ENCODE data around the gene HIGD1B.
"Not testable (repeated sequence)": the region's sequence is repeated elsewhere in the genome, so short reads cannot be mapped to it uniquely, and the experiment has no call there.

The HIGD1B gene

DNA sequence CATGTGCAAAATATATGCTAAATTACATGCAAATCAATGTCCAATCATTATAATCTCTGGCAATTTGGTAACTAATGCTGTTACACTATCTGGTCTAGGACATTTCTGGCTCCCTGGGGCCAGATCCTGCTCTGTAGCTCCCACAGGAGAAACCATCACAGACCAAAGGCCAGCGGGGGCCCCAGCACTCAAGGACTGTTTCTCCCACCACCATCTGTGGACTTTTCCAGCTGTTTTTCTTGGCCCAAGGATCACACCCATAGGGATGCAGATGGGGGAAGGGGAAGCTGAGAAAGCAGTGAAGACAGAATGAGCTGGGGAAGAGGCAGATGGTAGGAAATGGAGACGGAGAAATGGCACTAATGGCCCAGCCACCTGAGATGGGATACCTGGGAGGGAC, at the start of gene HIGD1B:
HIGD1B (plus strand) TSS at position 298 of the 400 bp plus-strand sequence. CDS start 270 bp downstream, outside the sequence.
- no peaks in the 10 kb centered on the region for H3K27me3 ChIP-seq
- no peak within 1 kb of the TSS for H3K4me3 ChIP-seq
- no peak within 1 kb of the TSS for H3K9ac ChIP-seq
- no peaks in the 10 kb centered on the region for H3K9me3 ChIP-seq
- no peaks in the 10 kb centered on the region for H4K20me1 ChIP-seq
- H3K36me3 ChIP-seq, result peaks cover 29% of the 10 kb centered on the region
- peaks cover 99% of the 10 kb centered on the region for H3K4me1 ChIP-seq
- peak within 1 kb of the TSS; percentile 86 for H3K27ac ChIP-seq
- TF ChIP-seq Cebpa-rat (IDR thresholded peaks at IDR 0.05), result no peak
- peak within 1 kb of the TSS; percentile 92 for H3K4me2 ChIP-seq

DNA sequence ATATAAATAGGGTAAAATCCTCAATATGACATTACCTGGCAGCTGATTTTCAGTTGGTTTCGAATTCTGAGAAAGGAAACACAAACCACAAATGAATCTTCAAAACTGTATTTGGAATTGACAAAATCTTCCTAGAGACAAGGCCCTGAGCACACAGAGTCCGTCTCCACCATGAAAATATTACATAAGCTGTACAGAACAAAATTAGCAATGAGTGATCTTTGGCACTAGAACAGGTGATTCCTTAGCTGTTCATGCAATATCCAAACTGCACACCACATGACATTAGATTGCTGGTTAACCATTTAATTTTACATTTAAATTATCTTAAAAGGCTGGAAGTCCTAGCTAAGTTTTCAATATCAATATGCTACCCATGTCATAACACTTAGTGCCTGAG, 49.3 kb upstream of the HIGD1B start:
- peaks cover 2% of the 10 kb centered on the region; the same call in 1 of the 2 replicates for H4K20me1 ChIP-seq
- H3K27ac ChIP-seq, result no peak overlapping the region
- H3K4me2 ChIP-seq, result peak overlapping the region; percentile 23
- H3K4me1 ChIP-seq, result peaks cover 45% of the 10 kb centered on the region
- H3K36me3 ChIP-seq, result peaks cover 55% of the 10 kb centered on the region
- no peak overlapping the region for H3K4me3 ChIP-seq
- no peak for TF ChIP-seq Cebpa-rat (IDR thresholded peaks at IDR 0.05)
- no peak overlapping the region for H3K9ac ChIP-seq
- H3K9me3 ChIP-seq, result no peaks in the 10 kb centered on the region
- H3K27me3 ChIP-seq, result no peaks in the 10 kb centered on the region

GRCh38 chr17:44801880-44802279, 45.8 kb upstream of the HIGD1B start:
- H3K4me2 ChIP-seq, result no peak overlapping the region
- H3K9me3 ChIP-seq, result no peaks in the 10 kb centered on the region
- H3K36me3 ChIP-seq, result peaks cover 85% of the 10 kb centered on the region
- H3K27ac ChIP-seq, result no peak overlapping the region
- TF ChIP-seq Cebpa-rat (IDR thresholded peaks at IDR 0.05), result no peak
- H3K9ac ChIP-seq, result no peak overlapping the region
- H3K27me3 ChIP-seq, result no peaks in the 10 kb centered on the region
- H3K4me3 ChIP-seq, result no peak overlapping the region
- peaks cover 21% of the 10 kb centered on the region for H4K20me1 ChIP-seq
- H3K4me1 ChIP-seq, result peaks cover 15% of the 10 kb centered on the region; the same call in 1 of the 2 replicates

GRCh38 chr17:44804302-44805089, 43.2 kb upstream of the HIGD1B start:
- no peak overlapping the region for H3K4me3 ChIP-seq
- TF ChIP-seq Cebpa-rat (IDR thresholded peaks at IDR 0.05), result no peak
- H3K27me3 ChIP-seq, result no peaks in the 10 kb centered on the region
- peaks cover 67% of the 10 kb centered on the region for H3K36me3 ChIP-seq
- H3K9me3 ChIP-seq, result no peaks in the 10 kb centered on the region
- no peak overlapping the region for H3K9ac ChIP-seq
- H3K27ac ChIP-seq, result no peak overlapping the region
- peaks cover 47% of the 10 kb centered on the region for H4K20me1 ChIP-seq
- peaks cover 20% of the 10 kb centered on the region for H3K4me1 ChIP-seq
- no peak overlapping the region for H3K4me2 ChIP-seq

DNA sequence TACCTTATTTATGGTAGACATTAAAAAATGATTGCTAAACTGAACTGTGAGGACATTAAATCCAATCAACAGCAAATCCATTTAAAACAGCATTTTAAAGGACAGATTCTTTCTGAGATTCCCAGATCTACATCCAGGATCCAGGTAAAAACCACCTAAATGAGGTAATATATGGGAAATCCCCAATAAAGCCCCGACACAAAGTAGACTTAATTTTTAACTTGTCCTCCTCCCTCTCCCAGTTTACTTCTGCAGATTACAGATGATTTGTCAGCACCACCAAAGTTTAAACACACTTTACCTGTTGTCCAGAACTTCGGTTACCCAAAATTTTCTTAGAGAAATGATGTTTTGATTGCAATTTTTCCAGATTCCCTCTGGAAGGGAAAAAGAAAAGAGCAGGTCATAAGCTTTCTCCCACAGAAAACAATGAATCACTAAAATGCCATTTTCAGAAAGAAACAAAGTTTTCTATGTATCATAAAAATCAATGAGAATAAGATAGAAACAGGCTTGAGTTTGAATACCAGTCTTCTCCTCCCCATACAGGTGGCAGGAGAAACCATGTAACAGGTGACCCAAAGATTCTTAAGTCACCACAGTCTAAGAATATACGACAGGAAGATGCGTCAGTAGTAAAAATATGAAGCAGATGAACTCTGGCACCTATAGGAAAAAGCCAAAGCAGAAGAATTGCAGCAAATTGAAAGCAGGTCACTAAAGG, 40.4 kb upstream of the HIGD1B start:
- Histone ChIP-seq H3K9ac (no peak overlapping the region), H4K20me1 (peaks cover 74% of the 10 kb centered on the region), H3K27ac (peak overlapping the region; percentile 12; the same call in 1 of the 2 replicates), H3K27me3 (no peaks in the 10 kb centered on the region), H3K4me1 (peaks cover 27% of the 10 kb centered on the region), H3K4me3 (no peak overlapping the region), H3K4me2 (peak overlapping the region; percentile 46), H3K9me3 (no peaks in the 10 kb centered on the region), H3K36me3 (peaks cover 40% of the 10 kb centered on the region)
- TF ChIP-seq Cebpa-rat (IDR thresholded peaks at IDR 0.05), result no peak

DNA sequence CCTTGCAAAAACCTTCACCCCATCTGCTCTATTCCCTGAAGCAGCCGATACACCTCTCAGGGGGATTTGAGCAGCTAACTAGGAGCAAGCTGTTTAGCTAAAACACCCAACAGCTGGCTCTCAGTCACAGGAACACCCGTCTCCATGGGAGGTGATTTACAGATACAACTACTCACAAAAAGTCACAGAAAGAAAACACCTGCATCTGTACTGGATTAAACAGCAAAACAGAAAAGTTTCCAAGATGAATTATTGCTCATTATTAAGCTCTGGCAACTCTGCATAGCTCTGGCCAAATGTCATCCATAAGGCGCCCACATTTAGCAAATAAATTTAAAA, 39.9 kb upstream of the HIGD1B start:
- no peaks in the 10 kb centered on the region for H3K9me3 ChIP-seq
- H3K36me3 ChIP-seq, result peaks cover 38% of the 10 kb centered on the region
- TF ChIP-seq Cebpa-rat (IDR thresholded peaks at IDR 0.05), result no peak
- H3K4me1 ChIP-seq, result peaks cover 27% of the 10 kb centered on the region
- no peak overlapping the region for H3K9ac ChIP-seq
- no peak overlapping the region for H3K4me3 ChIP-seq
- no peaks in the 10 kb centered on the region for H3K27me3 ChIP-seq
- peaks cover 79% of the 10 kb centered on the region for H4K20me1 ChIP-seq
- H3K4me2 ChIP-seq, result peak overlapping the region; percentile 46
- peak overlapping the region; percentile 12; the same call in 1 of the 2 replicates for H3K27ac ChIP-seq

GRCh38 chr17:44808156-44808555, 39.5 kb upstream of the HIGD1B start:
- Histone ChIP-seq H3K27ac (peak overlapping the region; percentile 12; the same call in 1 of the 2 replicates), H3K9ac (no peak overlapping the region), H3K9me3 (no peaks in the 10 kb centered on the region), H4K20me1 (peaks cover 83% of the 10 kb centered on the region), H3K27me3 (no peaks in the 10 kb centered on the region), H3K4me2 (peak overlapping the region; percentile 46), H3K4me1 (peaks cover 27% of the 10 kb centered on the region), H3K36me3 (peaks cover 38% of the 10 kb centered on the region), H3K4me3 (no peak overlapping the region)
- no peak for TF ChIP-seq Cebpa-rat (IDR thresholded peaks at IDR 0.05)

GRCh38 chr17:44808656-44809388, 38.9 kb upstream of the HIGD1B start:
- not testable (repeated sequence) for H3K9me3 ChIP-seq, H3K9ac ChIP-seq, H3K27ac ChIP-seq, H3K27me3 ChIP-seq, H3K4me3 ChIP-seq
- H4K20me1 ChIP-seq, result peaks cover 83% of the 10 kb centered on the region
- H3K4me2 ChIP-seq, result peak overlapping the region; percentile 46; the same call in 1 of the 2 replicates
- peaks cover 38% of the 10 kb centered on the region for H3K36me3 ChIP-seq
- H3K4me1 ChIP-seq, result peaks cover 27% of the 10 kb centered on the region

DNA sequence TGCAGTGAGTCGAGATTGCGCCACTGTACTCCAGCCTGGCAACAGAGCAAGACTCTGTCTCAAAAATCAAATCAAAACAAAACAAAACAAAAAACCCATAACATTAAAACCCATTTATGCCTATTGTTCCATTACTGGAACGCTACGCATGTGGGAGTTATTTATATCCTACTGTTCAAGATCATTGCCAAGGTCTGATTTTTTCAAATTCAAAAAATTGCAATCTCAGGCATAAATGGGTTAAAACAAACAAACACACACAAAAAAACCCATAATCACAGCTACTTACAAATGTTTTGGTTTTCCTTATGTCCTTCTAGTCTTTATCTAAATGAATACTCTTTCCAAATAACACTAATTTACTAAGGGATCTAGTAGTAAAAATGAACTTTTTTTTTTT, 35.4 kb upstream of the HIGD1B start:
- Histone ChIP-seq H4K20me1 (peaks cover 93% of the 10 kb centered on the region), H3K27me3 (no peaks in the 10 kb centered on the region)

DNA sequence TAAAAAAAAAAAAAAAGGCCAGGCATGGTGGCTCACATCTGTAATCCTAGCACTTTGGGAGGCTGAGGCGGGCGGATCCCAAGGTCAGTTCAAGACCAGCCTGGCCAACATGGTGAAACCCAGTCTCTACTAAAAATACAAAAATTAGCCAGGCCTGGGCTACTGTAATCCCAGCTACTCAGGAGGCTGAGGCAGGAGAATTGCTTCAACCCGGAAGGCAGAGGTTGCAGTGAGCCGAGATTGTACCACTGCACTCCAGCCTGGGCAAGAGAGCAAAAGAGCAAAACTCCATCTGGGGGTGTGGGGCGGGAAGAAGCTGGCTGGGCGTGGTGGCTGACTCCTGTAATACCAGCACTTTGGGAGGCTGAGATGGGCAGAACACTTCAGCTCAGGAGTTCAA, 29.2 kb upstream of the HIGD1B start:
- not testable (repeated sequence) for H3K27me3 ChIP-seq, H3K4me3 ChIP-seq, H3K4me2 ChIP-seq, H3K9me3 ChIP-seq, H3K4me1 ChIP-seq, H3K9ac ChIP-seq, H3K27ac ChIP-seq
- Histone ChIP-seq H3K36me3 (peaks cover 30% of the 10 kb centered on the region), H4K20me1 (peaks cover 75% of the 10 kb centered on the region)

More for the DNA sequence above, 35.4 kb upstream of the HIGD1B start:
- H3K27ac ChIP-seq, result no peak overlapping the region
- no peaks in the 10 kb centered on the region for H3K9me3 ChIP-seq
- no peak overlapping the region for H3K4me2 ChIP-seq
- H3K36me3 ChIP-seq, result peaks cover 14% of the 10 kb centered on the region; the same call in 1 of the 2 replicates
- no peak for TF ChIP-seq Cebpa-rat (IDR thresholded peaks at IDR 0.05)
- H3K4me3 ChIP-seq, result no peak overlapping the region
- H3K4me1 ChIP-seq, result peaks cover 26% of the 10 kb centered on the region
- H3K9ac ChIP-seq, result no peak overlapping the region
